HG02840 (cell line): Measurements from ENCODE around the gene TIMM13.
"Not testable (repeated sequence)": the region's sequence is repeated elsewhere in the genome, so short reads cannot be mapped to it uniquely, and the experiment has no call there.

Source experiments
- ATAC-seq: cut with Tn5 transposase; IDR thresholded peaks from one replicate; pipeline ENCODE4 v1.9.1; 2021; ENCODE audit warnings: mild to moderate bottlenecking, moderate library complexity, moderate number of reproducible peaks; ENCODE audit not compliant: unreplicated experiment, low FRiP score

The TIMM13 gene

GRCh38 chr19:2416321-2417097 is 10.9 kb downstream of the TIMM13 start:
- no peak for ATAC-seq

GRCh38 chr19:2415973-2416319 is 11.4 kb downstream of the TIMM13 start:
- no peak for ATAC-seq

- no peak for ATAC-seq
Measured at GRCh38 chr19:2415281-2415972, 12.0 kb downstream of the TIMM13 start.

GRCh38 chr19:2413629-2414028 is 13.8 kb downstream of the TIMM13 start:
- ATAC-seq: no peak

GRCh38 chr19:2413159-2413558 is 14.2 kb downstream of the TIMM13 start:
- ATAC-seq: no peak

GRCh38 chr19:2412449-2412848 is 14.9 kb downstream of the TIMM13 start:
- no peak for ATAC-seq

GRCh38 chr19:2411709-2412108 is 15.7 kb downstream of the TIMM13 start:
- no peak for ATAC-seq

GRCh38 chr19:2410023-2410422 is 17.4 kb downstream of the TIMM13 start:
- ATAC-seq: no peak

- no peak for ATAC-seq
Measured at GRCh38 chr19:2409352-2409912, 18.0 kb downstream of the TIMM13 start.

GRCh38 chr19:2408247-2408646 is 19.1 kb downstream of the TIMM13 start:
- no peak for ATAC-seq

- no peak for ATAC-seq
Measured at GRCh38 chr19:2399582-2399981, 27.8 kb downstream of the TIMM13 start.

GRCh38 chr19:2398735-2399305 is 28.6 kb downstream of the TIMM13 start:
- no peak for ATAC-seq

- not testable (repeated sequence) for ATAC-seq
Measured at GRCh38 chr19:2397173-2397572, 30.2 kb downstream of the TIMM13 start.

- not testable (repeated sequence) for ATAC-seq
Measured at GRCh38 chr19:2395293-2395829, 32.0 kb downstream of the TIMM13 start.

GRCh38 chr19:2394442-2395292 is 32.7 kb downstream of the TIMM13 start:
- ATAC-seq: no peak

- ATAC-seq: no peak
Measured at GRCh38 chr19:2394054-2394441, 33.3 kb downstream of the TIMM13 start.

GRCh38 chr19:2392899-2393298 is 34.5 kb downstream of the TIMM13 start:
- not testable (repeated sequence) for ATAC-seq

GRCh38 chr19:2392366-2392765 is 35.0 kb downstream of the TIMM13 start:
- ATAC-seq: no peak

GRCh38 chr19:2391118-2391725 is 36.2 kb downstream of the TIMM13 start:
- no peak for ATAC-seq

- ATAC-seq: no peak
Measured at GRCh38 chr19:2389594-2389993, 37.8 kb downstream of the TIMM13 start.
